K562 (cell line): ENCODE results near the gene GCN1. TPM values are rescaled to one million over a fixed set of nuclear protein-coding genes. Genes with fewer than 3 reads are reported as not detected.

Source experiments
- BMI1 ChIP-seq: fragments of 150-350 bp; IDR thresholded peaks from 2 replicates; pipeline ENCODE4 v1.6.1; 2014; ENCODE audit warnings: low read length
- CBX1 ChIP-seq: sonication (generic); IDR thresholded peaks from 2 replicates; pipeline ENCODE4 v1.6.1; 2016; ENCODE audit warnings: antibody characterized with exemption, low read depth, mild to moderate bottlenecking
- DPF2 ChIP-seq: fragments of 450-650 bp; IDR thresholded peaks from 2 replicates; pipeline ENCODE4 v1.6.1; 2016
- ETS2 ChIP-seq: IDR thresholded peaks from 2 replicates; pipeline ENCODE4 v1.6.1; 2016; ENCODE audit warnings: borderline replicate concordance, missing genetic modification characterization, mild to moderate bottlenecking, moderate library complexity, missing compliant biosample characterization; ENCODE audit not compliant: poor library complexity, severe bottlenecking
- EZH2 ChIP-seq: IDR thresholded peaks from 2 replicates; pipeline ENCODE4 v1.6.1; 2012; ENCODE audit warnings: low read depth, mild to moderate bottlenecking, inconsistent platforms, low read length, borderline replicate concordance
- FOXJ2 ChIP-seq: fragments of 200-800 bp; sonication (Bioruptor generic); IDR thresholded peaks from 2 replicates; pipeline ENCODE4 v1.6.1; 2016; ENCODE audit warnings: missing genetic modification characterization, missing compliant biosample characterization
- GATAD2A ChIP-seq: fragments of 450-650 bp; IDR thresholded peaks from 2 replicates; pipeline ENCODE4 v1.6.1; 2017
- MECOM ChIP-seq: fragments of 250-450 bp; sonication (Bioruptor Pico); IDR thresholded peaks from 2 replicates; pipeline ENCODE4 v1.8.0; 2022; ENCODE audit warnings: inconsistent platforms
- MYBL2 ChIP-seq, 2 experiments: fragments of 450-650 bp in 1 of 2; sonication (generic) in 1 of 2; formaldehyde crosslinking in 1 of 2; IDR thresholded peaks; 2 replicates each; pipeline versions ENCODE4 v1.6.1 to v1.8.1; 2017 to 2022; ENCODE audit warnings: borderline replicate concordance in 1 of 2, inconsistent platforms in 1 of 2, low read depth in 1 of 2, mild to moderate bottlenecking in 1 of 2, missing genetic modification reagents in 1 of 2, moderate library complexity in 1 of 2
- NR4A1 ChIP-seq, 2 experiments: fragments of 250-450 bp in 1 of 2; fragments of 450-650 bp in 1 of 2; sonication (Bioruptor Pico) in 1 of 2; IDR thresholded peaks; 2 replicates each; pipeline versions ENCODE4 v1.4.0 to v1.6.1; 2016 to 2020; ENCODE audit warnings: mild to moderate bottlenecking in 2 of 2, missing compliant biosample characterization in 1 of 2, missing genetic modification characterization in 1 of 2, moderate library complexity in 1 of 2
- TAF9B ChIP-seq: fragments of 450-650 bp; IDR thresholded peaks from 2 replicates; pipeline ENCODE4 v1.6.1; 2018; ENCODE audit warnings: mild to moderate bottlenecking; ENCODE audit not compliant: partially characterized antibody
- TCF7L2 ChIP-seq: fragments of 150-350 bp; IDR thresholded peaks from 2 replicates; pipeline ENCODE4 v1.6.1; 2016; ENCODE audit warnings: low read depth, mild to moderate bottlenecking, low read length, moderate library complexity
- ZC3H4 ChIP-seq: sonication (generic); formaldehyde crosslinking; IDR thresholded peaks from 2 replicates; pipeline ENCODE4 v1.9.0; 2021; ENCODE audit warnings: missing genetic modification reagents, borderline replicate concordance
- ZNF324 ChIP-seq: fragments of 250-450 bp; sonication (Bioruptor Pico); IDR thresholded peaks from 2 replicates; pipeline ENCODE4 v1.4.0; 2020; ENCODE audit warnings: mild to moderate bottlenecking
- polyA plus RNA-seq, 8 experiments: library from polyadenylated mRNA; depleted of rRNA in 4 of 8; stranded (reverse) in 5 of 8; unstranded in 3 of 8; fragments of >200 nt; fragmentation: Nextera tagmentation in 2 of 8; fragmentation: Illumina TruSeq in 1 of 8; extraction: Ambion mirVana in 2 of 8; extraction: Trizol in 1 of 8; gene quantifications; 2 replicates each; pipeline versions ENCODE4 v1.2.1 to v1.2.3, GENCODE V29; 2011 to 2014; ENCODE audit warnings: inconsistent platforms in 1 of 8, missing spikeins in 1 of 8
- total RNA-seq, 7 experiments: library from RNA; depleted of rRNA in 6 of 7; stranded (reverse); fragments of >200 nt in 6 of 7; fragmentation: Illumina TruSeq in 2 of 7; extraction: Trizol in 2 of 7; gene quantifications; 2 replicates each; pipeline versions ENCODE4 v1.2.1 to v1.2.3, GENCODE V29; 2011 to 2021; ENCODE audit warnings: low replicate concordance in 1 of 7
- TF ChIP-seq, protein P1 (sequence below): fragments of 150-350 bp; IDR thresholded peaks from 2 replicates; pipeline ENCODE4 v1.6.1; 2014; ENCODE audit warnings: low read depth, mild to moderate bottlenecking, low read length, borderline replicate concordance
- TF ChIP-seq, protein P2 (sequence below): fragments of 250-450 bp; sonication (Bioruptor Pico); IDR thresholded peaks from 2 replicates; pipeline ENCODE4 v1.9.0; 2021; ENCODE audit warnings: mild to moderate bottlenecking, inconsistent platforms
- TF ChIP-seq, protein P3 (sequence below): fragments of 200-800 bp; sonication (Bioruptor generic); IDR thresholded peaks from 2 replicates; pipeline ENCODE4 v1.6.1; 2017; ENCODE audit warnings: missing genetic modification characterization, missing compliant biosample characterization
- TF ChIP-seq, protein P4 (sequence below): IDR thresholded peaks from 2 replicates; pipeline ENCODE4 v1.6.1; 2011; ENCODE audit warnings: borderline replicate concordance, low read depth, mild to moderate bottlenecking, moderate library complexity, low read length; ENCODE audit not compliant: insufficient read depth, poor library complexity, severe bottlenecking

Gene GCN1
- total and polyA plus RNA-seq, 9 of the 15 experiments (the other 6 are each of a cell fraction or from before 2014, with no cell fraction given): 11.9 to 190 (median 51.7) TPM

DNA sequence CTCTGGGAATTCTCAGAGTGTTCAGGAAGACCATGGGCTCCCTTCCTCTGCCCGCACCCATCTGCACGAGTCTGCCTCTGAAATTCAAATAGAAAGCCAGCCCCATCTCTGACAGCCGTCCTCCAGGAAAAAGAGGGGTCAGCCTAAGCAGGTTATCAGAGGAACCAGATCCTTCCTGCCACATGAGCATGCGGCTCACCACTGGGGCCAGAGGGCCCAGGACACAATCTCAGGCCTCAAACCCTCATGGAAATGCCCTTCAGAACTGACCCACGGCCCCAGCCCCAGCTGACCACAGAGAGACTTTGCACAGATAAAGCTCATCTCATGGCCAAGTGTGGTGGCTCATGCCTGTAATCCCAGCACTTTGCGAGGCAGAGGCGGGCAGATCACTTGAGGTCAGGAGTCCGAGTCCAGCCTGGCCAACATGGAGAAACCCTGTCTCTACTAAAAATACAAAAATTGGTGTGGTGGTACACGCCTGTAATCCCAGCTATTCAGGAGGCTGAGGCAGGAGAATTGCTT is 47.8 kb upstream of the GCN1 start (continued):
- no peak for TF ChIP-seq TCF7L2
- no peak for TF ChIP-seq FOXJ2 (tag)
- TF ChIP-seq NR4A1 (CRISPR knock-in tag; IDR thresholded peaks at IDR 0.05): no peak
- TF ChIP-seq NR4A1 (tag; IDR thresholded peaks at IDR 0.05): no peak
- TF ChIP-seq, protein P1, sequence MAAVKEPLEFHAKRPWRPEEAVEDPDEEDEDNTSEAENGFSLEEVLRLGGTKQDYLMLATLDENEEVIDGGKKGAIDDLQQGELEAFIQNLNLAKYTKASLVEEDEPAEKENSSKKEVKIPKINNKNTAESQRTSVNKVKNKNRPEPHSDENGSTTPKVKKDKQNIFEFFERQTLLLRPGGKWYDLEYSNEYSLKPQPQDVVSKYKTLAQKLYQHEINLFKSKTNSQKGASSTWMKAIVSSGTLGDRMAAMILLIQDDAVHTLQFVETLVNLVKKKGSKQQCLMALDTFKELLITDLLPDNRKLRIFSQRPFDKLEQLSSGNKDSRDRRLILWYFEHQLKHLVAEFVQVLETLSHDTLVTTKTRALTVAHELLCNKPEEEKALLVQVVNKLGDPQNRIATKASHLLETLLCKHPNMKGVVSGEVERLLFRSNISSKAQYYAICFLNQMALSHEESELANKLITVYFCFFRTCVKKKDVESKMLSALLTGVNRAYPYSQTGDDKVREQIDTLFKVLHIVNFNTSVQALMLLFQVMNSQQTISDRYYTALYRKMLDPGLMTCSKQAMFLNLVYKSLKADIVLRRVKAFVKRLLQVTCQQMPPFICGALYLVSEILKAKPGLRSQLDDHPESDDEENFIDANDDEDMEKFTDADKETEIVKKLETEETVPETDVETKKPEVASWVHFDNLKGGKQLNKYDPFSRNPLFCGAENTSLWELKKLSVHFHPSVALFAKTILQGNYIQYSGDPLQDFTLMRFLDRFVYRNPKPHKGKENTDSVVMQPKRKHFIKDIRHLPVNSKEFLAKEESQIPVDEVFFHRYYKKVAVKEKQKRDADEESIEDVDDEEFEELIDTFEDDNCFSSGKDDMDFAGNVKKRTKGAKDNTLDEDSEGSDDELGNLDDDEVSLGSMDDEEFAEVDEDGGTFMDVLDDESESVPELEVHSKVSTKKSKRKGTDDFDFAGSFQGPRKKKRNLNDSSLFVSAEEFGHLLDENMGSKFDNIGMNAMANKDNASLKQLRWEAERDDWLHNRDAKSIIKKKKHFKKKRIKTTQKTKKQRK: no peak
- no peak for TF ChIP-seq EZH2
- peak; percentile 82 for TF ChIP-seq MECOM (CRISPR knock-in tag)
- TF ChIP-seq, protein P2, sequence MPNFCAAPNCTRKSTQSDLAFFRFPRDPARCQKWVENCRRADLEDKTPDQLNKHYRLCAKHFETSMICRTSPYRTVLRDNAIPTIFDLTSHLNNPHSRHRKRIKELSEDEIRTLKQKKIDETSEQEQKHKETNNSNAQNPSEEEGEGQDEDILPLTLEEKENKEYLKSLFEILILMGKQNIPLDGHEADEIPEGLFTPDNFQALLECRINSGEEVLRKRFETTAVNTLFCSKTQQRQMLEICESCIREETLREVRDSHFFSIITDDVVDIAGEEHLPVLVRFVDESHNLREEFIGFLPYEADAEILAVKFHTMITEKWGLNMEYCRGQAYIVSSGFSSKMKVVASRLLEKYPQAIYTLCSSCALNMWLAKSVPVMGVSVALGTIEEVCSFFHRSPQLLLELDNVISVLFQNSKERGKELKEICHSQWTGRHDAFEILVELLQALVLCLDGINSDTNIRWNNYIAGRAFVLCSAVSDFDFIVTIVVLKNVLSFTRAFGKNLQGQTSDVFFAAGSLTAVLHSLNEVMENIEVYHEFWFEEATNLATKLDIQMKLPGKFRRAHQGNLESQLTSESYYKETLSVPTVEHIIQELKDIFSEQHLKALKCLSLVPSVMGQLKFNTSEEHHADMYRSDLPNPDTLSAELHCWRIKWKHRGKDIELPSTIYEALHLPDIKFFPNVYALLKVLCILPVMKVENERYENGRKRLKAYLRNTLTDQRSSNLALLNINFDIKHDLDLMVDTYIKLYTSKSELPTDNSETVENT (CRISPR knock-in tag): no peak
- no peak for TF ChIP-seq MYBL2 (IDR thresholded peaks at IDR 0.05; ENCODE audit: low read depth)
- no peak for TF ChIP-seq MYBL2 (CRISPR knock-in tag; IDR thresholded peaks at IDR 0.05; ENCODE audit: borderline replicate concordance)
- TF ChIP-seq, protein P3, sequence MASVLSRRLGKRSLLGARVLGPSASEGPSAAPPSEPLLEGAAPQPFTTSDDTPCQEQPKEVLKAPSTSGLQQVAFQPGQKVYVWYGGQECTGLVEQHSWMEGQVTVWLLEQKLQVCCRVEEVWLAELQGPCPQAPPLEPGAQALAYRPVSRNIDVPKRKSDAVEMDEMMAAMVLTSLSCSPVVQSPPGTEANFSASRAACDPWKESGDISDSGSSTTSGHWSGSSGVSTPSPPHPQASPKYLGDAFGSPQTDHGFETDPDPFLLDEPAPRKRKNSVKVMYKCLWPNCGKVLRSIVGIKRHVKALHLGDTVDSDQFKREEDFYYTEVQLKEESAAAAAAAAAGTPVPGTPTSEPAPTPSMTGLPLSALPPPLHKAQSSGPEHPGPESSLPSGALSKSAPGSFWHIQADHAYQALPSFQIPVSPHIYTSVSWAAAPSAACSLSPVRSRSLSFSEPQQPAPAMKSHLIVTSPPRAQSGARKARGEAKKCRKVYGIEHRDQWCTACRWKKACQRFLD: peak; percentile 96
- no peak for TF ChIP-seq ZC3H4 (CRISPR knock-in tag)
- TF ChIP-seq DPF2: peak; percentile 93
- no peak for TF ChIP-seq ZNF324
- no peak for TF ChIP-seq BMI1
- TF ChIP-seq, protein P4, sequence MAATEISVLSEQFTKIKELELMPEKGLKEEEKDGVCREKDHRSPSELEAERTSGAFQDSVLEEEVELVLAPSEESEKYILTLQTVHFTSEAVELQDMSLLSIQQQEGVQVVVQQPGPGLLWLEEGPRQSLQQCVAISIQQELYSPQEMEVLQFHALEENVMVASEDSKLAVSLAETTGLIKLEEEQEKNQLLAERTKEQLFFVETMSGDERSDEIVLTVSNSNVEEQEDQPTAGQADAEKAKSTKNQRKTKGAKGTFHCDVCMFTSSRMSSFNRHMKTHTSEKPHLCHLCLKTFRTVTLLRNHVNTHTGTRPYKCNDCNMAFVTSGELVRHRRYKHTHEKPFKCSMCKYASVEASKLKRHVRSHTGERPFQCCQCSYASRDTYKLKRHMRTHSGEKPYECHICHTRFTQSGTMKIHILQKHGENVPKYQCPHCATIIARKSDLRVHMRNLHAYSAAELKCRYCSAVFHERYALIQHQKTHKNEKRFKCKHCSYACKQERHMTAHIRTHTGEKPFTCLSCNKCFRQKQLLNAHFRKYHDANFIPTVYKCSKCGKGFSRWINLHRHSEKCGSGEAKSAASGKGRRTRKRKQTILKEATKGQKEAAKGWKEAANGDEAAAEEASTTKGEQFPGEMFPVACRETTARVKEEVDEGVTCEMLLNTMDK: no peak
- TF ChIP-seq ETS2 (tag): no peak
- peak; percentile 72; the same call in 1 of the 2 replicates for TF ChIP-seq GATAD2A
- TF ChIP-seq TAF9B: no peak
- TF ChIP-seq CBX1: 0 out of 2 replicates have a peak, but pooled peaks have one; percentile 24
